Suppressor macrophage treated with lipopolysaccharide for 1 hour (primary cell): ENCODE results near the gene PPP2R2B.

Source experiments
- DNase-seq, 3 donors: peaks; one replicate each; pipeline ENCODE4 v3.0.0-alpha.2; 2020 to 2022

Gene PPP2R2B

DNA sequence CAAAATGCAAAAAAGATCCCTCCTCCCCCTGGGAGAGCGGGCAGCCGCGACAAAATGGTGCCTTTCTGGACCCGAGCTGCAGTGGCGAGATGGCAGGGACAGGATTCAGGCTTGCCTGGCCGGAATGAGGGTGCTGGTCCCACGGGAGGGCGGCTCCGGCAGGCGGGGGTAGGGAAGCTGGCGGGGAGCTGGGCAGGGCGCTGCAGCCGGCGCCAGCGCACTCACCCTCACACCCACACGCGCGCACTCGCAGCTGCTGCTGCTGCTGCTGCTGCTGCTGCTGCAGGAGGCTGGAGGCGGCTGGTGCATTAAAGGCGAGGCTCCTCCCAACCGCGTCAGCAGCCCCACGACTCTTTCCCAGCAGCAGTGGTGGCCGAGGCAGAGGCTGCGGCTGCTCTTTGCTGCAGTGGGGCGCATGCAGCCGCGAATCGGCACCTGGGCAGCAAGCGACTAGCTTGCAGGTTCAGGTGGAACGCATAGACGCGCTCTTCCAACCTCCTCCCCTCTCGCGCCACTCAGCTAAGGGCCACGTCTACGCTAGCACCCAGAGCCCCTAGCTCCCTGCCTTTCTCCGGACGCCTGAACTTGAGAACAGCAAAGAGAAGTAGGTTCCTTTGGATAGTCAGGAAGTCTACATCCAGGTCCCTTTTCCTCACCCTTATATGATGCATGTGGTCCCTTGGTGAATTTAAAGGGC lies at the start of gene PPP2R2B:
TSS of gene PPP2R2B (minus strand) at position 282 of the 697 bp plus-strand sequence.
- peak; percentile 55 to 68 (median 63) for DNase-seq

DNA sequence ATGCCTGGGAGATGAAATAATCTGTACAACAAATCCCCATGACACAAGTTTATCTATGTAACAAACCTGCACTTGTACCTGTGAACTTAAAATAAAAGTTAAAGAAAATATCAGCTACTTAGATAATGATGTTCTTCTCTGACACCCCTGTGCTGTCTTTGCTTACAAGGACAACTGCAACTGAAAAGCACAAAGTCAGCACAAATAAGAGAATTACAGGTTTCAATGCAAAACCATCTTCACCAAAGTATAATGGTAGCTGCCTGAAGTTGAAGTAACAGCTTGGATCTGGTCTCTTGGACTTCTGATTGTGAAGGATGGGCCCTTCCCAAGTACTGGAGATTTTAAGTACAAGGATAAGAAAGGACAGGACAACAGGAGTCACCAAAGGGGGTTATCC lies 45.6 kb upstream of the PPP2R2B start:
- DNase-seq: no peak

DNA sequence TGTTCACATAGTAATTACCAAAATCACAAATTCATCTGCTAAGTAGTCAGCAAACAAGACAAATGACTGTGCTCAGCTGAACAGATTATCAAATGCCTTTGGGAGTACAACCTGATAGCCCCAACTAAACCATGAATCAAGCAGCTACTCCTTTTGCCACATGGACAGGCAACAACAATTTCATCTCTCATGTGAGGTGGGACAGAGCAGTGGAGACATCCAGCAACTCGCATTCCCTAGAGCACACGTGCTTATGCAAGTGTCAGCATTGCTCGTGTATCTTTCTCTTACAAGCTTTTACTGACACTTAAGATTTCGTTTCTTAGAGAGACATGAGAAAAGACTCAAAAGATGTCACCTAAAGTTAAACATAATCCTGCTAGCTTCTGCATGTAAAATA lies 42.7 kb upstream of the PPP2R2B start:
- DNase-seq: no peak

DNA sequence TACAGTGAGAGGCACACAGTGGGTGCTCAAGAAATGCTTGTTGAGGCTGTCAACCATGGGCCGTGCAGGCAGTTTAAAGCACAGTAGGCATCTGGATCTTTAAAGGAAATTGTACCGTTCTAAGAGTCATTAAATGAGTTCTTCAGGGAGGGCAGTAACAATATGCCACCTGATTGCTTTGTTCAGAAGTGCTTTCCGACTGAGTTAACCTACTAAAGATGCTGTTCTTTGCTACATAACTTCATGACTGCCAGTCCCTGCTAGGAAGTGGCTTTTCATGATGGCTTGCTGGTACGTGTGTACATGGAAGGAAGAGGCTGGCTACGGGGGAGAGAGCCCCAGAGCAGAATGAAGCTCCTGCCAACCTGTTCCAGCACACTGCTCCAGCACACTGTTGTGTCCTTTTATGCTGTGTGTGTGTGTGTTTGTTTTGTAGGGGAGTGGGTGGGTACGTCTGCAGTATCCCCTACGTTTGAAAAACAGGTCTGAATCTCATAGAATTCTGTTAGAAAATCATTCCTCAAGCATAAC lies 41.9 kb upstream of the PPP2R2B start:
- no peak for DNase-seq

DNA sequence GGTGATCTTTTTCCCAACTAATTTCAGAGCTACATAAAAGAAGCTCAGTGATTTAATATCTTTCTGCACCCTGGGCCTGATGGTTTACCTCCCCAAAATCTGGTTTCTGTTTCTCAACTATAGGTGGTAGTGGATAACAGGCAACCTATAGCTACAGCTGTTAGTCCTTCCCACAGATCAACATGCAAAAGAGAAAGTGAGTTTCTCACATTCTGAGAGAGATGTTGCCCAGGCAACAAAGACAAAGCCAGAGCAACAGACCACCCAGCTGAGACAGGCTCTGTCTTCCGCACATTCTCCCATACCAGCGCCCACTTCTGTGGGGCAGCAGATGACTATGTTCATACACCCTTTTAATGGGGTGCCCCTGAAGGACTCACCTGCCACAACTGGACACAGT lies 40.7 kb upstream of the PPP2R2B start:
- no peak for DNase-seq

DNA sequence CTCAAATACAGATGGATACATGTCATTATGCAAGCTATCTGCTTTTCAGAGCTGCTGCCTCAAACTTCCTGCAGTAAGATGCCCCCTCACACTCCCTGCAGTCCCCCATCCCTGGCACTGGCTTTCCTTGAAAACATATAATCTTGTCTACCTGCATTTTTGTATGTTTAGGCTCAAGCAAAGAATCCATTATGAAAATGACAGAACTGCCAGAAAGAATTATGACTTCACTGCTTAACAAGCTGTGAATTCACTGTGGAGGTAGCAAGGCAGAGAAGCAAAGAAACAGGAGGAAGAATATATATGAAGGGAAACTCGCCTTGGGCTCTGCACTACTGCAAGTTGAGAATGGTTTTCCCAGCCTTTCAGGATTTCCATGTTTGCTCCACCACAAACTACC lies 39.4 kb upstream of the PPP2R2B start:
- DNase-seq: no peak

DNA sequence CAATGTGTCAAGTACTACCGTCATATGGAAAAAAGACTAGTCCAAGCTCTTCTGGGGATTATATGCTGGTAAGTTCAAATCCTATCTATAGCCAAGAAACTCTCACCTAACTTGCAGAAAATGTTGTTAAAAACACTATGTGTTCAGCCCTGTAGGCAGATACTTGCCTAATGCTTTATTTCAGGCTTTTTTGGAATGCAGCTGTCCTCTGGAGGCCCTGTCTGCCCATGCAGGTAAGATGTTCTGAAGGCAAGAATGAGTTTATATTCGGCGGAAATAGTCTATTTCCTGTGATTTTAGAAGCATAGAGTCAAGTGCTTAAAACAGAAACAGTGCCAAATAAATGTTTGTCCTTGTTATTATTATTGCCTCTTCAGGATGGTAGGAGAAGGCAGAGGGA lies 34.3 kb upstream of the PPP2R2B start:
- DNase-seq: no peak

DNA sequence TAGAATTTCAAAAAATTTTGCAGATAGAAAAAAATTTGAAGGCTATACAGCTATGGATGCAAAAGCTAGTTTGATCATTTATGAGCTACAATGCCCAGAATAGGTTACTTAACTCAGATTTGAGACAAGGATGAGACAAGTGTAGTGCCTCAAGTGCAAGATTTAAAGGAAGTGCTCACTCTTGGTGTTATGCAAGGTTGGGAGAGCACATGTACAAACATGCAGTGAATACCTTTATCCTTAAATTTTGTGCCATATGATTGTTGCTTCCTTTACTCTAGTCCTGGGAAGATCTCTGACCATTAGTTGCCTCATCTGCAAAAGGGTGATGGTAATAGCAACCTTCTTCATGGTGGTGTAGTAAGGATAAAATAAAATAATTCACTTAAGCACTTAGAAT lies 31.7 kb upstream of the PPP2R2B start:
- DNase-seq: no peak

DNA sequence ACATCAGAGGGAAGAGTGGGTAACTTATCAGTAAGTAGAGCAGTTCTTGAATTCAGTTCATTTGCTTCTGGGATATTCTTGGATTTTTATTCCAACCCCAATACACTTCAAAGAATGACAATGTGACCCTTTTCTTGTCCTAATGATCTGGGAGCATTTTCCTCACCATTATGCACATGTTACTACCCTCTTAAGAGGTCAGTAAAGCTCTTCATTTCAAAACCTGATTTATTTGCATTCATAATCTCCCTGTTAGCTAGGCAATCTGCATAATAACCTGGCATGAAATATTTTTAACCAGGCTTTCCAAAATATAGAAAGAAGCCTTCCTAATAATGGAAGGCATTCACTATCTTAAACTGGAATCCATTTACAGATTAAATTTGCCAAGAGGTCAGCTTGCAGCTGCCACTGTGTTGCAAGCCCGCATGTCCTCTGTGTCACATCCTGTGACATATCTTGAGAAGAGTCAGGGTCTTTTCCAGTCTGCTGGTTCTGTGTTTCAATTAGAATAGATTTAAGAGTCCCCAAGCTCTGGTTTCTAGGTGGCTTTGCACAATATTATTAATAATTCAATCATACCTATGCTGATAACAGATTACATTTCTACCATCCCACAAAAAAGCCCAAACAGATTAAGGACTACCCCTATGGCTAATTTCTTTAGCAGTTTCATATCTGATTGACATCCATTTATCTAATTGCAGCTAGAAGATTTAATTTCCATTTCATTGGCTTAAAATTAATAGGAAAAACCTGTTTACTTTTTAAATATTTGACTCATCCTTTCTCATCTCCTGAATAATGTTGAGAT lies 30.9 kb upstream of the PPP2R2B start:
- DNase-seq: no peak

DNA sequence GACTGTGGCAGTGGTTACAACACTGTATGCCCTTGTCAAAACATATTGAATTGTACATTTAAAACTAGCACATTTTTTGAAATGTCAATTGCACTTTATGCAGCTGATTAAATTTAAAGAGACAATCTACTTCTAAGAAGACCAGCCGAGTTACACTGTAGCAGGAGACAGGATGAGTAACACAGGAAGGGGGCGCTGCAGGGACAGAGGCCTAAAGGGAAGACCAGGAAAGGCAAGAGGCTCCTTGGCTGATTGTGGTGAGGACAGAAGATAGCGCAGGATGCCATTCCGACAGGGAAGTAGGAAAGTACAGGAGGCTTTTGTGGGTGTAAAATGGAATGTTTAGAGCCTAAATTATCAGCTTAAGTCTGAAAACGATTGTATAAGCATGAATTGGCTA lies 28.2 kb upstream of the PPP2R2B start:
- DNase-seq: no peak

DNA sequence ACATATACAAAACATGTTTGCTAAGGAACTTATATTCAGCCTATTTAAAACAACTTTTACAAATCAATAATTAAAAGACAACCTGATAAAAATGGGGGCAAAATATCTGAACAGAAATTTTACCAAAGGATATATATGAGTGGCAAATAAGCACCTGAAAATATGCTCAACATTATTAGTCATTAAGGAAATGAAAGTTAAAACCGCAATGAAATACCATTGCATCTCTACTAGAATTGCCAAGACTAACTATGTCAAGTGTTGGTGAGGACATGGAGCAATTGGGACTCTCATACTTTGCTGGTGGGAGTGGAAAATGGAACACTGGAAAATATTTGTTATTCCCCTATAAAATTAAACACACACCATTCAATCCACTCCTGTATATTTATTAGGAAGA lies 26.3 kb upstream of the PPP2R2B start:
- DNase-seq: no peak

DNA sequence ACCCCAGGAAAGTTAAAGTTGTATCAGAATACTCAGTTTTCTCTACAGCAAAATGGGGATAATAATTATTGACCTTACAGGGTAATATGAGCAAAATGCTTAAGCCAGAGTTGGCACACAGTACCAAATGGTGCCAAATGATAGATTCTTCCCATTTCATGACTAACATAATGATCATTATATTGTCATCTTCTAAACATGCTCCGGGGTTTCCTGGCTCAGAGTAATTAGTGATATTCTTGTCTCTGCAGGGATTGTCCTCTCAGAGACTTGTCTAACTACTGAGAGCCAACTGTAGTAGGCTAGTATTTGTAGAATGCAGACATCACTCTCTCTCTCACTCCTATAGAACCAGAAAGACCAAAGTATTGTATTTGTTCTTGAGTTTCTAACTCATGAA lies 25.2 kb upstream of the PPP2R2B start:
- no peak for DNase-seq

DNA sequence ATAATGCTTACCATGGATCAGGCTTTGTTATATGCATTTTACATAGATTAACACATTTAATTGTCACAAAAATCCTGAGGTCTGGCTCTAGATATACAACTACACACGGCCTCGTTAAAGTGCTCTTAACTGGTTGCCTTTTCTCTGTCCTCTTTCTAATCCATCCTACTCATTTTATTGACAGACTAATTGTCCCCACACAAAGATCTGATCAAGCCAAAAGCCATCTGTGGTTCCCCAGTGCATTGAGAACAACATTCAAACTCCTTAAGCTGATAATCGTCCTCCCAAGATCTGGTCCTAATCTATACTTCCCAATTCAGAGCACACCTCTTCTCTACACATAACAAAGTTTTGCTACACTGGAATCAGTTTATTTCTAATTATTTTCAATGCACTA lies 23.9 kb upstream of the PPP2R2B start:
- no peak for DNase-seq

DNA sequence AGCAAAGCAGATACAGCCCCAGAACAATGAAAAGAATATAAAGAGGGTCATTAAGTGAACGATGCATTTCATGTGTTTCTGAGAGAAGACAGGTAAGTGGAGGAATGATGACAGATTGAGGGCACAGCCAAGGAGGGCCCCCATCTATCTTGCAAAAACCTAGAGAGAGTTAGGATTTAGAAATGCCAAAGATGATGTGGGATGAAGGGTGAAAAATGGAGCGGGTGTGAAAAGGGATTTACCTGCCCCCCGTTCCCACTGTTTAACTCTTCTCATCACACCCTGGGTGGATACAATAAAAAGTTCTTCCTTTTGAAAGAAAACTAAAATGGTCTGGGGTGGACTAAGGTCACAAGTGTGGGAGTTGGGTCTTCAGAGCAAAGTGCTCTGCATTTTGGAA lies 18.5 kb upstream of the PPP2R2B start:
- DNase-seq: no peak

DNA sequence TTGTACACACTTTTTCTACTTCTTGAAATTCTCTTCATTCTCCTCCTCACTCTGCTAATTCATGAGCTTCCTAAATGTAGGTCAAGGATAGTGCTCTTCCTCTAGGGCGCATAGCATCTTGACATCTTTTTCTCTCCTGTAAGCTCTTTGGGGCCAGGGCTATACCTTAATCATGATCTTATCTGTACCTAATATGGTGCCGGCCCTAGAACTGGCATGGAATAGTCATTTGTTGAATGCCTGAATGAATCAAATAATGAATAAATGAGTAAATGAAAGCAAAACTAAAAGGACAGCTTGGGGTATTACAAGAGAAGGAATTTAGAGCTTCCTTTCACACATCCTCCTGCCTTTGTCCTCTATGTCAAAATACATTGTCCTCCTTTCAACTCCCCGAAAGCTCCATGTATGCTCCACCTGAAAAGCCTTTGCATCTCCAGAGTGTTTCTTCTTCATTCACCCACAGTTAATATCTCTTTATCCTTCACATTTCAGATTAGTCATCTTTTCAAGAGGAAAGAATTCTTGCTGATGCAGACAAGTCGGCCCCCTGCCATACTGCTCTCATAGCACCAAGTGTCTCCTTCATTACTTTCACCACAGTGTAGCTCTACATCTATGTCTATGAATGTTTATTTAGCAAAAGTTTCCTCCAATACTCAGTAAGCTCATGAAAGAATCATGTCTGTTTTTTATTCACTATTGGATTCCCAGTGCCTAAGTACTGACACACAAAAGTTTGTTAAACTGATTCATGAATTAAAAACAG lies 16.4 kb upstream of the PPP2R2B start:
- no peak for DNase-seq

DNA sequence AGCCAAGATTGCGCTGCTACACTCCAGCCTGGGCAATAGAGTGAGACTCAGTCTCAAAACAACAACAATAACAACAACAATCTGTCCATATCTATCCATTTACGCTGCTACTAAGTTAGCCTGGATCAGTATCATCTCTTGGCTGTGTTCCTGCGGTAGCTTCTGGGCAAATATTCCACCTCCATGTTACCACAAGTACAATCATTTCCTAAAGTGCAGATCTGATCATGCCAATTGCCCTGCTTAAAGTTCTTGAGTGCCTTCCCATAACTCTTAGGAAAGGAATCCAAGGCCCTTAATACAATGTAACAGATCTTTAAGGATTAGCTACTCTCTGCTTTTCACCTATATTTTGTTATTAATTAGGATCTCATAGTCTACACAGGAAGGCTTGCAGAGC lies 15.4 kb upstream of the PPP2R2B start:
- DNase-seq: no peak

DNA sequence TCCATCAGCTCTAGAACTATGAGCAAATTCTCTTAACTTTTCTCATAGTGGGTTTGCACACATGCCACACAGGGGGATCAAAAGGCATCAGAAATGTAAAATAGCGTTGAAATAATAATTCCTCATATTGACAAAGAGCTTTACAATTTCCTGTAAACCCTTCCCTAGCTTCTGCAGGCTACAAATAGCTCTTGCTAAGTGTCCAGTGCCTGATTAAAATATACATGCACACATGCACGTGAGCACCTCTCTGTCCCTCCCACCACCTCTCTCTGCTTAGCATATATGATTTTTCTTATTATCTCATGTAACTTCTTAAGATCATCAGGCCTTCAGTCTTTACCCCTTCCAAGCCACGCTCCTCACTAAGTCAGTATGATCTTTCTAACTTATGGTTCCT lies 13.7 kb upstream of the PPP2R2B start:
- no peak for DNase-seq

DNA sequence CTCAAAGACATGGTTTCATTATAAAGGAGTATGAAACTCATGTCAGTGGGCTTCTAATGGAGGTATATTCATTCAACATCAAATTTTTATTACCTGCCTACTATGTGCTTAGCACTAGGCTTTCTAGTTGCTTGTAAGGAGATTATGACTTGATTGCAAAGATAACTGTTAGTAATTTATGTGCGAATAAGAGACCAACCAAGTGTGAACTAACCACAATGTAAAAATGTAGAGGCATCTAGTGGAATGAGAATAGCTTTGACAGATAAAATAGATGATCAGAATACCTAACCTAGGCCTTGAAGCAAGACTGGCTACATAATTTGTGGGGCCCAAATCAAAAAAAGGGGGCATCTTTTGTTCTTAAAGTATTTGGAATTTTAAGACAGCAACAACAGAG lies 13.0 kb upstream of the PPP2R2B start:
- no peak for DNase-seq

DNA sequence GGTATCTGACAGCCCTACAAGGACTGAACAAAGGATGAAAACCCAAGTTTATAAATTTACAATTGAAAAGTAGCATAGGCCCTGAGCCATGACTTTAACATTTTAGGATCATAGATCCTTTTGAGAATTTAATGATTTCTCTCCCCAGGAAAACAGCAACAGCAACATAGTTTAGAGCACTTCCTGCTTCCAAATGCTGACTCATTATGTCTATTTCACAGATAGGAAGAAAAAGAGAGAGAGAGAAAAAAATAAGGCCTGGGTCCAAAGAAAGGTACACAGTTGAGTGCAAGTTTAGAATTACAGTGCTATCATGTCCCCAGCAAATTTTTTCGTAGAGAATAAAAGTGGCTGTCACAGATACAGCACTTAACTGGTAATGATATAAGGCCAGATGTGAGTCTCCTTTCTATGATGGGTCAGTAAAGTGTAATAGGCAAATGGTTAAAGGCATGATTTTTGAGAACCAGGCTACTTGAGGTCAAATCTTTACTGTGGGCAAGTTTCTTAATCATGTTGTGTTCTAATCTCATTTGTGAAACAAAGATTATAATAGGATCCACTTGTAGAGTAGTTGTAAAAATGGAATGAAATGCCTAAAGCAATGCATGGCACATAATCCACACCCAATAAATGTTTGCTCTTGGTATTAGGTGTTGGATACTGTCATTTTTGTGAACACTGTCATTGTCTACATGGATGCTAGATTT lies 12.3 kb upstream of the PPP2R2B start:
- DNase-seq: peak in 1 of 3 donors; percentile 19

DNA sequence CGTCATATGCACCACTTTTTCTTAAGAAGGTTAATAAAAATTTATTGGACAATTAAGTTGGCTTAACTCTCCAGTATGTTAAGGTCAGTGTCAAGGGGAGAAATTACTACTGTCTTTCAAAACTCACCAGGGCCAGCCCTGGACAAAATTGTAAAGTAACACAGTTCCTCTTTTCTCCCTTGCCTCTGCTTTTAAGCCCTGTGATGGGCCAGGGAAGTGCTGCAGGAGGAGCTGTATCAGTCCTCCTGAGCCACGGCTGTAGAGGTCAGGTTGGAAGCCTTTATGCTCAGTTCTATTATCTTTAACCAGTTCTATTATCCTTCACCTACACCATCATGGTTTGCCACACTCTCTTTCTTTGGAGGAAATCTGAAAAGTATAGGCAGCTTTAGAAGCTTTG lies 11.5 kb upstream of the PPP2R2B start:
- peak; percentile 28 to 38 (median 37) for DNase-seq

DNA sequence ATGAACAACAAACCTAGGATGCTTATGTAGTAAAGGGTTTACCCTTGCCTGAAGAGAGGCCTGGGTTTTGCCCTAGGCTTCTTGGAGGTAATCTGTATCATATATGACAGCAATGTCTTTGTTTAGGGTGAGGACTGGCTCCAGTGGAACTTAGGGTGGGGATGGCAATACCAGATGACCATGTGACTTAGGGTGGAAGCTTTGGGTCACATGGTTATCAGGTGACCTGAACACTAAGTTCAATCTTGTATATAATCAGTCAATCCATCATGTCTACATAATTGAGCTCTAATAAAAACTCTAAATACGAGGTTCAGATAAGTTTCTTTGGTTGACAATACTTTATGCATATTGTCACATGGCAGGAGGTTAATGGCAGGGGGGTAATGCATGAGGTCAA lies 10.6 kb upstream of the PPP2R2B start:
- no peak for DNase-seq

DNA sequence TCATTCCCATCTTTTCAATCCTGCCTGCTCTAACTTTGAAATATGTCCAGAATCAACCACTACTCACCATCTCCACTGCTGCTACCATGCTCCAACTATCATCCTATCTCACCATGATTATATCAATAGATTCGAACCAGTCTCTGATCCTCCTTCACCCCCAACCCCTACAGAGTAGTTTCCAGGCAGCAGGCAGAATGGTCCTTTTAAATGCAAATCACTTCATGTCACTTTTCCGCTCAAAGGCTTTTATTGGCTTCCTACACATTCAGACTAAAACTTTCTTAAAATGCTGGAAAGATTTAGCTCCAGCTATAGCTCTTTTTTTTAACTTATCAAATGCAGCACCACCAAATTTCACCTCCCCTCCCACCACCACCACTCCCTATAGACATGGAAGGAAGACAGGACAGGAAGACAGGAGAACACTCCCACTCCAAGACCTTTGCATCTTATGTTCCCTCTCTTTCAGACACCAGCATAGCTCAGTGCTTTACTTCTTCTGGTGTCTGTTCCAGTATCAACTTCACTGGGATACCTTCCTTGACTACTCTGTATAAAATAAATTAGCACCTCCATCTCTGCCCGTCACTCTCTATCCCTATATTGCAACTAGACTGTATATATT lies 9.9 kb upstream of the PPP2R2B start:
- no peak for DNase-seq
